ENCODE measurements around the gene MAPK1IP1L.
A peak's percentile ranks its signal among the peaks of the same experiment; 100 is the strongest.

Gene MAPK1IP1L

GRCh38 chr14:55051423-55052268 lies at the start of gene MAPK1IP1L:
Gene MAPK1IP1L (plus strand): TSS chr14:55051647. CDS start chr14:55061684, 10,037 bp downstream.
- ChIA-PET CTCF (interaction anchor here (0.6 to 3.1 kb wide), 22 partner anchors 9 to 402 kb away, joined by 3 to 11 read pairs (median 3); partner anchors contain the start of genes DLGAP5, SOCS4 and WDHD1), POLR2A (interaction anchor here (0.6 to 3.3 kb wide), 20 partner anchors 9 to 287 kb away, joined by 3 to 47 read pairs (median 4); partner anchors contain the start of genes SOCS4 and WDHD1)
- Histone ChIP-seq H3K27ac (ENCODE audit: extremely low read depth, low read depth, low read length) (peak within 1 kb of the TSS; percentile 97), H3K36me3 (ENCODE audit: control insufficient read depth in 2 of 2, insufficient read depth in 1 of 2, low read length in 2 of 2) (peaks cover 21 to 24% of the 10 kb centered on the region in 2 experiments), H3K9me3 (ENCODE audit: control insufficient read depth, insufficient read depth, low read depth, low read length) (no peaks in the 10 kb centered on the region), H3K4me3 (ENCODE audit: low read depth, low read length) (peak within 1 kb of the TSS; percentile 100), H3K4me1 (ENCODE audit: control insufficient read depth, insufficient read depth, low read length) (peaks cover 3% of the 10 kb centered on the region; the same call in 1 of the 2 replicates)
- no peak for TF ChIP-seq ZNF747 (tag by site-specific recombination; IDR thresholded peaks at IDR 0.05)
- peak; percentile 87 for TF ChIP-seq IKZF3 (tag by site-specific recombination; IDR thresholded peaks at IDR 0.05)
- no peak for TF ChIP-seq ZNF146 (tag by site-specific recombination; IDR thresholded peaks at IDR 0.05)
- TF ChIP-seq PRDM4 (tag by site-specific recombination; IDR thresholded peaks at IDR 0.05) = peak; percentile 49; the same call in 1 of the 2 replicates
- TF ChIP-seq ZNF48 (tag by site-specific recombination; IDR thresholded peaks at IDR 0.05) = no peak
- no peak for TF ChIP-seq ZNF623 (tag by site-specific recombination; IDR thresholded peaks at IDR 0.05)
- TF ChIP-seq ZFP37 (tag by site-specific recombination; IDR thresholded peaks at IDR 0.05) = peak; percentile 97
- TF ChIP-seq, protein P1, sequence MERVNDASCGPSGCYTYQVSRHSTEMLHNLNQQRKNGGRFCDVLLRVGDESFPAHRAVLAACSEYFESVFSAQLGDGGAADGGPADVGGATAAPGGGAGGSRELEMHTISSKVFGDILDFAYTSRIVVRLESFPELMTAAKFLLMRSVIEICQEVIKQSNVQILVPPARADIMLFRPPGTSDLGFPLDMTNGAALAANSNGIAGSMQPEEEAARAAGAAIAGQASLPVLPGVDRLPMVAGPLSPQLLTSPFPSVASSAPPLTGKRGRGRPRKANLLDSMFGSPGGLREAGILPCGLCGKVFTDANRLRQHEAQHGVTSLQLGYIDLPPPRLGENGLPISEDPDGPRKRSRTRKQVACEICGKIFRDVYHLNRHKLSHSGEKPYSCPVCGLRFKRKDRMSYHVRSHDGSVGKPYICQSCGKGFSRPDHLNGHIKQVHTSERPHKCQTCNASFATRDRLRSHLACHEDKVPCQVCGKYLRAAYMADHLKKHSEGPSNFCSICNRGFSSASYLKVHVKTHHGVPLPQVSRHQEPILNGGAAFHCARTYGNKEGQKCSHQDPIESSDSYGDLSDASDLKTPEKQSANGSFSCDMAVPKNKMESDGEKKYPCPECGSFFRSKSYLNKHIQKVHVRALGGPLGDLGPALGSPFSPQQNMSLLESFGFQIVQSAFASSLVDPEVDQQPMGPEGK (tag by site-specific recombination; IDR thresholded peaks at IDR 0.05) = peak; percentile 86
- TF ChIP-seq, protein P2, sequence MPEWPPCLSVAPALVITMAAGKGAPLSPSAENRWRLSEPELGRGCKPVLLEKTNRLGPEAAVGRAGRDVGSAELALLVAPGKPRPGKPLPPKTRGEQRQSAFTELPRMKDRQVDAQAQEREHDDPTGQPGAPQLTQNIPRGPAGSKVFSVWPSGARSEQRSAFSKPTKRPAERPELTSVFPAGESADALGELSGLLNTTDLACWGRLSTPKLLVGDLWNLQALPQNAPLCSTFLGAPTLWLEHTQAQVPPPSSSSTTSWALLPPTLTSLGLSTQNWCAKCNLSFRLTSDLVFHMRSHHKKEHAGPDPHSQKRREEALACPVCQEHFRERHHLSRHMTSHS (tag by site-specific recombination; IDR thresholded peaks at IDR 0.05) = no peak
- peak; percentile 95 for TF ChIP-seq ZNF423 (tag by site-specific recombination; IDR thresholded peaks at IDR 0.05)
- TF ChIP-seq ZNF426 (tag by site-specific recombination; IDR thresholded peaks at IDR 0.05) = no peak
- 0 out of 2 replicates have a peak, but pooled peaks have one; percentile 8 for TF ChIP-seq OSR2 (tag by site-specific recombination; IDR thresholded peaks at IDR 0.05)
- TF ChIP-seq ATF2 (tag by site-specific recombination; IDR thresholded peaks at IDR 0.05; ENCODE audit: low read depth) = peak; percentile 76; the same call in 1 of the 2 replicates
- TF ChIP-seq, protein P3, sequence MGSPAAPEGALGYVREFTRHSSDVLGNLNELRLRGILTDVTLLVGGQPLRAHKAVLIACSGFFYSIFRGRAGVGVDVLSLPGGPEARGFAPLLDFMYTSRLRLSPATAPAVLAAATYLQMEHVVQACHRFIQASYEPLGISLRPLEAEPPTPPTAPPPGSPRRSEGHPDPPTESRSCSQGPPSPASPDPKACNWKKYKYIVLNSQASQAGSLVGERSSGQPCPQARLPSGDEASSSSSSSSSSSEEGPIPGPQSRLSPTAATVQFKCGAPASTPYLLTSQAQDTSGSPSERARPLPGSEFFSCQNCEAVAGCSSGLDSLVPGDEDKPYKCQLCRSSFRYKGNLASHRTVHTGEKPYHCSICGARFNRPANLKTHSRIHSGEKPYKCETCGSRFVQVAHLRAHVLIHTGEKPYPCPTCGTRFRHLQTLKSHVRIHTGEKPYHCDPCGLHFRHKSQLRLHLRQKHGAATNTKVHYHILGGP (tag by site-specific recombination; IDR thresholded peaks at IDR 0.05) = no peak
- no peak for TF ChIP-seq ZNF670 (tag by site-specific recombination; IDR thresholded peaks at IDR 0.05; ENCODE audit: low read depth)
- TF ChIP-seq ZNF2 (tag by site-specific recombination; IDR thresholded peaks at IDR 0.05) = peak; percentile 90
- no peak for TF ChIP-seq ZNF133 (tag by site-specific recombination; IDR thresholded peaks at IDR 0.05)
- TF ChIP-seq HOXD13 (CRISPR knock-in tag; IDR thresholded peaks at IDR 0.05; ENCODE audit: borderline replicate concordance) = no peak
- peak; percentile 69 for TF ChIP-seq ZNF76 (tag by site-specific recombination; IDR thresholded peaks at IDR 0.05; ENCODE audit: borderline replicate concordance, low read depth)
- TF ChIP-seq WT1 (tag by site-specific recombination; IDR thresholded peaks at IDR 0.05) = peak; percentile 52; the same call in 1 of the 2 replicates
- no peak for TF ChIP-seq ZNF596 (tag by site-specific recombination; IDR thresholded peaks at IDR 0.05)
- no peak for TF ChIP-seq REST (tag by site-specific recombination; IDR thresholded peaks at IDR 0.05)
- peak; percentile 79 for TF ChIP-seq KLF17 (tag by site-specific recombination; IDR thresholded peaks at IDR 0.05)
